ENCODE data around the gene MAPT.

DNA sequence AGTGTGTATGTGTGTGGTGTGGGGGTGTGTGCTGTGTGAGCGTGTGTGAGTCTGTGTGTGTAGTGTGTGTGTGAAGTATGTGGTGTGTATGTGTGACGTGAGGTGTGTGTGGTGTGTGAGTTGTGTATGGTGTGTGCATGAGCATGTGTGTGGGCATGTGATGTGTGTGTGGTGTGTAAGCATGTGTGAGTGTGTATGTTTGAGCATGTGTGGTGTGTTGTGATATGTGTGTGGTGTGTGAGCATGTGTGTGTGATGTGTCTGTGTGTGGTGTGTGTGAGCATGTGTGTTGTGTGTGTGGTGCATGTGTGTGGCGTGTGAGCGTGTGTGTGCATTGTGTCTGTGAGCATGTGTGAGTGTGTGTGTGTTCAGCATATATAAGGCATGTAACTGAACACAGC is 20.9 kb downstream of the MAPT start:
- TF ChIP-seq, protein P1, sequence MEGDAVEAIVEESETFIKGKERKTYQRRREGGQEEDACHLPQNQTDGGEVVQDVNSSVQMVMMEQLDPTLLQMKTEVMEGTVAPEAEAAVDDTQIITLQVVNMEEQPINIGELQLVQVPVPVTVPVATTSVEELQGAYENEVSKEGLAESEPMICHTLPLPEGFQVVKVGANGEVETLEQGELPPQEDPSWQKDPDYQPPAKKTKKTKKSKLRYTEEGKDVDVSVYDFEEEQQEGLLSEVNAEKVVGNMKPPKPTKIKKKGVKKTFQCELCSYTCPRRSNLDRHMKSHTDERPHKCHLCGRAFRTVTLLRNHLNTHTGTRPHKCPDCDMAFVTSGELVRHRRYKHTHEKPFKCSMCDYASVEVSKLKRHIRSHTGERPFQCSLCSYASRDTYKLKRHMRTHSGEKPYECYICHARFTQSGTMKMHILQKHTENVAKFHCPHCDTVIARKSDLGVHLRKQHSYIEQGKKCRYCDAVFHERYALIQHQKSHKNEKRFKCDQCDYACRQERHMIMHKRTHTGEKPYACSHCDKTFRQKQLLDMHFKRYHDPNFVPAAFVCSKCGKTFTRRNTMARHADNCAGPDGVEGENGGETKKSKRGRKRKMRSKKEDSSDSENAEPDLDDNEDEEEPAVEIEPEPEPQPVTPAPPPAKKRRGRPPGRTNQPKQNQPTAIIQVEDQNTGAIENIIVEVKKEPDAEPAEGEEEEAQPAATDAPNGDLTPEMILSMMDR (conservative IDR thresholded peaks at IDR 0.05; ENCODE audit: low read depth, low read length), result no peak
- TF ChIP-seq EZH2 (IDR thresholded peaks at IDR 0.05; ENCODE audit: borderline replicate concordance, low read depth, low read length, poor library complexity, severe bottlenecking), result no peak

Data from A673 (cell line).